Tibial nerve (tissue), 4 donors: ENCODE results near the gene CLCN1.

Experiments used
- CTCF ChIP-seq, 5 experiments: fragments of 200-600 bp in 3 of 5; fragments of 450-650 bp in 2 of 5; sonication (generic) in 3 of 5; IDR thresholded peaks; one replicate each; pipeline ENCODE4 v1.5.1; 2016 to 2019; ENCODE audit warnings: antibody characterized with exemption in 5 of 5, mild to moderate bottlenecking in 3 of 5, moderate library complexity in 2 of 5
- EP300 ChIP-seq, 2 donors: sonication (generic); formaldehyde crosslinking; IDR thresholded peaks; one replicate each; pipeline ENCODE4 v1.6.1; 2017; ENCODE audit warnings: antibody characterized with exemption in 2 of 2, mild to moderate bottlenecking in 1 of 2
- POLR2A ChIP-seq, 2 donors: fragments of 450-650 bp; IDR thresholded peaks; one replicate each; pipeline ENCODE4 v1.6.1; 2017; ENCODE audit warnings: antibody characterized with exemption in 2 of 2, mild to moderate bottlenecking in 2 of 2, moderate library complexity in 2 of 2

DNA sequence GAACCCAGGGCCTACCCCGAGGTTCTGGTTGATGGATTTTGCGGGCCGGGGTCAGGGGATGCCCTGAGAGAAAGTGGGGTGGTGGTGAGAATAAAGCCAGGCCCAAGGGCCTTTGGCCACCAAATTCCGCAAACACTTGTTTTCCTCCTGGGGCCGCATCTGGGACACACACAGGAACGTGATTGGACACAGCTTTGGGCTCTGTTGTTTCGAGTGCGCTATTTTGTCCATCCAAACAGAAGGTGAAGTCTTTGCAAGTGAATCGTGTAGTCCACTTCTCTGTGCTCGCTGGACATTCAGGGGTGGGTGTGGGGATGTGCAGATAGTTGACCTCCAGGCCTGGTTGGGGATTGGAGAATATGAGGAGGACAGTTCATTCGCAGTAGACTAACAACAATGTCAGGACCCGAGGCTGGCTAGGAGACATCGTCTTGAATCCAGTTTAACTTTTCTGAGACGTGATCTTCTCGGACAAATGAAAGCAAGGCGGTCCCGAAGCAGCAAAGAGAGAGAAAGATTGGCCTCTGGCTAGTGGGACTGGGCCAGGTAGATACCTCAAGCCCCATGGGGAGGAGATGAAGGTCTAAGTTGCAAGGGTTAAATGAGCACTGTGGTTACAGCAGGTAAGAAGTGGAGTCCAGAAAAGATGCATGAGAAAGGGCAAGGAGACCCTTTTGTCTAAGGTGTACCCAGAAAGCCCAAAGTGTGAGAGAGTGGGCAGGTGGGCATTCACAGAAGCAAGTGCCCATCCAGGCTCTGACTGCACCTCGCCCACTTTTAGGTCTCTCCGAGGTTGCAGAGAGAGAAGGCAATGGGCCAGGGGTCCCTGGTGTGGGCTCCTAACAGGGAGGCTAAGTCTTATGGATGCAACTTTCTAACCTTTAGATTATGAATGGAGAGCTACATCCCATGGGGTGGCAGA lies 47.4 kb downstream of the CLCN1 start:
- TF ChIP-seq POLR2A (IDR thresholded peaks at IDR 0.05) (no peak), CTCF (IDR thresholded peaks at IDR 0.05) (no peak), EP300 (IDR thresholded peaks at IDR 0.05) (no peak)
